GM10266 (cell line): Measurements from ENCODE around the gene PAK2.
"Not testable (repeated sequence)": the region's sequence is repeated elsewhere in the genome, so short reads cannot be mapped to it uniquely, and the experiment has no call there.

Experiments
- DNase-seq: peaks from one replicate; pipeline ENCODE4 v3.0.0; 2012; ENCODE audit errors: extremely low spot score
- CTCF ChIP-seq: IDR thresholded peaks from 2 replicates; pipeline ENCODE4 v1.5.1; 2012; ENCODE audit warnings: mild to moderate bottlenecking, low read depth; ENCODE audit not compliant: control insufficient read depth, insufficient read depth; ENCODE audit errors: missing control alignments

The PAK2 gene

GRCh38 chr3:196849180-196849741 lies 109.6 kb downstream of the PAK2 start:
- TF ChIP-seq CTCF, result no peak

DNA sequence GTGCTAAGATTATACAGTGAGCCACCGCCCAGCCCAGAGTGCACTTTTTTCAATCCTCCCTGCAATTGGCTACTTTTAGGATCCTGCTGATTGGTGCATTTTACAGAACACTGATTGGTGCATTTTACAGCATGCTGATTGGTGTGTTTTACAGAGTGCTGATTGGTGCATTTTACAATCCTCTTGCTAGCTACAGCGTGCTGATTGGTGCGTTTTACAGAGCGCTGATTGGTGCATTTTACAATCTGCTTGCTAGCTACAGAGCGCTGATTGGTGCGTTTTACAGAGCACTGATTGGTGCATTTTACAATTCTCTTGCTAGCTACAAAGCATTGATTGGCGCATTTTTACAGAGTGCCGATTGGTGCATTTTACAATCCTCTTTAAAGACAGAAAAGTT lies 123.3 kb downstream of the PAK2 start:
- DNase-seq, result not testable (repeated sequence)

More at GRCh38 chr3:196849180-196849741, 109.6 kb downstream of the PAK2 start:
- no peak for DNase-seq

GRCh38 chr3:196867155-196867506 lies 127.5 kb downstream of the PAK2 start:
- DNase-seq, result no peak
- no peak for TF ChIP-seq CTCF

DNA sequence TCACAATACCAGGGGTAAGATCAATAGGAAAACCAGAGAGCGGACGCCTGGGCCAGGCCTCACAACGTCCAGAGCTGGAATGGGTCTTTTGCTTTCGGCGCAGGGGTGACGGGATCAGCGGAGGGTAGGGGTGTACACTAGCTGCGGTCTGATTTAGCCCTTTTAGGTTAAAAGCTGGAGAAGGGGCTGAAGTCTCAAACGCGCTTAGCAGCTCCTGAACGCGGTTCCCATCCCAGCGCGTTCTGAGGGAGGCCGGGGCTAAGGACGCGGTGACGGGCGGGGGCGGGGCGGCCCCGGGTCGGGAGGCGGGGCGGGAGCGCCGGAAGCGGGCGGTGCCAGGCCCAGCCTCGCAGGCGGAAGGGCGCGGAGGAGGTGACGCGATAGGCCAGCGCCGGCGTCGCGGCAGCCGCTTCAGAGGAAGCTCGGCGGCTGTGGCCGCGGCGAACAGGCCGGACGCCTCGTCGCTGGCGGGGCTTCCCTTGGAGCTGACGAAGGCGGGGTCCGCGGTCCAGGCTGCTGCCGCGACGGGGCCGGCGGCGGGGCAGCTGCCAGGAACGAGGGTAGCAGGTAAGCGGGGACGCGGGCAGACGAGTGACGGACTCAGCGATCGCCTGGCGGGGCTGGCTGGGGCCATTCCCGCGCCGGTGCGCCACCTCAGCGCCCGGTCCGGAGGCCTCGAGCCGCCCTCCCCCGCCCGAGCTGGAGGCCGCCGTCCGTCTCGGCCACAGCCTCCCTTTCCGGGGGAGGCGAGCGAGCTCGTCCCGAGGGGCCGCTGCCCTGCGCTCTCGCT lies 128.0 kb downstream of the PAK2 start, which contains the start of gene SENP5:
SENP5 (plus strand) TSS at position 414 of the 790 bp plus-strand sequence. CDS start 17,262 bp downstream, outside the sequence.
- DNase-seq, result peak; percentile 99
- TF ChIP-seq CTCF, result no peak

DNA sequence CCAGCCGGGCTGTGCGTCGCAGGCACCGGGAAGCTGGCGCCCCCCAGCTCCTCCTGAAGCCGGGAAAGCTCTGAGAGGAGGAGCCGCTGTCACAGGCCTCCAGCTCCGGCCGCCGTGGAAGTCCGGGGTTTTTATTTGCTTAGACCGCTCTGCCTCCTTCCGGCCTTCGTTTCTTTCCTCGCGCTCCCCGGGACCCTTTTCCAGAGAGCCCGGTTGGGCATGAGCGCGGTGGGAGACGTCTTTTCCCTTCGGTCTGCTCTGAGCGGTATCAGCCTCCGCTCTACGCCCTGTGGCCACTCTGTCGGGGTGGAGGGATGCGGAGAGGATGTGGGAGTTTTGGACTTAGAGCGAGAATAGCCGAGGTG lies 128.6 kb downstream of the PAK2 start:
- DNase-seq, result peak; percentile 50
- TF ChIP-seq CTCF, result no peak

DNA sequence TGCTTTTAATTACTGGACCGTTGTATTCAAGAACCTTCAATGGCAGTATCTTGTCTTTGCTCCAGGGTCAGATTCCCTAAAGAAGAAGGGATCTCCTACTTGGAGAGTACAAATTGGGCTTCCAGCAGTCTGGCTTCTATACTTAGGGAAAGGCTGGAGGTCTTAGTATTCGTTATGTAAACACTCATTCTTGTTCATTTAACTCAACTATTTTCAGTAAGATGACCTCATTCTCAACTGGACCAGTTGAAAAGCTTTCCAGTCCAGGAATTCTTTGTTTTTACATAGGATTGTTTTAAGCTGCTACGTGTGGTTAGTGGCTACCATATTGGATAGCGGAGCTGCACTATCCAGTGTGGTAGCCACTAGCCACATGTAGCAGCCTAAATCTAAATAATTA lies 132.7 kb downstream of the PAK2 start:
- no peak for DNase-seq
- no peak for TF ChIP-seq CTCF

DNA sequence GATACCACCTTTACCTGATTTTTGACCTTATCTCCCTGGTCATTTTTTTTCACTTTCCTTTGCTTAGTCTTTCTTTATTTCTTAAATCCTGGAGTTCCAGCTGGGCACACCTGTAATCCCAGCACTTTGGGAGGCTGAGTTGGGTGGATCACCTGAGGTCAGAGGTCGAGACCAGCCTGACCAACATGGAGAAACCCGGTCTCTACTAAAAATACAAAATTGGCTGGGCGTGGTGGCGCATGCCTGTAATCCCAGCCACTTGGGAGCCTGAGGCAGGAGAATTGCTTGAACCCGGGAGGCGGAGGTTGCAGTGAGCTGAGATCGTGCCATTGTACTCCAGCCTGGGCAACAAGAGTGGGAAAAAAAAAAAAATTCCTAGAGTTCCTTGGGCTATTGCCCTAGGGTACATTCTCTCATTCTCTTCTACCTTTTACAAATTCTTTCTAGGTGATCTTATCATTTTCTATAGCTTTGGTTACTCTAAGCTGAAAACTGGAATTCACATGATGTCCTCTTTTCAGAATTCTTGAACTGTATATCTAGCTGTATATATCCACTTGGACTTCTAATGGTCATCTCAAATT lies 134.9 kb downstream of the PAK2 start:
- DNase-seq, result not testable (repeated sequence)

DNA sequence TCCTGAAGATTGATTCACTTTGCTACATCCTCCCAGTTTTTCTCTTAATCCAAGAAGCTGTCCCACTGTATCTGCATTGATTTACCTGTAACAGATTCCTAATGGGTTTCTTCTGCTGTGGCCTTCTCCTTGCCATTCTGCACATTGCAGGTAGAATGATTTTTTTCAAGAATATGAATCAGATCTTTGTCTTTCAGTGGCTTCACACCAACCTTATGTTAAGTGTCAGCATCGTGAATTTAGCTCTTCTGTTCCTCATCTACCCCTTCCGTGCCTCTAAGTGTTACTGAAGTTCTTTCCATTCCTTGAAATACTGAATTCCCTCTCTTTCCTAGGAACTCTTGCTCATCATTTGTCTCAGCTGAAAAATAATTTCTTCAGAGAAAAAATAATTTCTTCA lies 135.6 kb downstream of the PAK2 start:
- TF ChIP-seq CTCF, result no peak
- DNase-seq, result no peak
